ENCODE measurements around the gene TMEM205. TPM values are rescaled to one million over a fixed set of nuclear protein-coding genes. Genes with fewer than 3 reads are reported as not detected.

TMEM205 gene
- 52.7 TPM for total RNA-seq

DNA sequence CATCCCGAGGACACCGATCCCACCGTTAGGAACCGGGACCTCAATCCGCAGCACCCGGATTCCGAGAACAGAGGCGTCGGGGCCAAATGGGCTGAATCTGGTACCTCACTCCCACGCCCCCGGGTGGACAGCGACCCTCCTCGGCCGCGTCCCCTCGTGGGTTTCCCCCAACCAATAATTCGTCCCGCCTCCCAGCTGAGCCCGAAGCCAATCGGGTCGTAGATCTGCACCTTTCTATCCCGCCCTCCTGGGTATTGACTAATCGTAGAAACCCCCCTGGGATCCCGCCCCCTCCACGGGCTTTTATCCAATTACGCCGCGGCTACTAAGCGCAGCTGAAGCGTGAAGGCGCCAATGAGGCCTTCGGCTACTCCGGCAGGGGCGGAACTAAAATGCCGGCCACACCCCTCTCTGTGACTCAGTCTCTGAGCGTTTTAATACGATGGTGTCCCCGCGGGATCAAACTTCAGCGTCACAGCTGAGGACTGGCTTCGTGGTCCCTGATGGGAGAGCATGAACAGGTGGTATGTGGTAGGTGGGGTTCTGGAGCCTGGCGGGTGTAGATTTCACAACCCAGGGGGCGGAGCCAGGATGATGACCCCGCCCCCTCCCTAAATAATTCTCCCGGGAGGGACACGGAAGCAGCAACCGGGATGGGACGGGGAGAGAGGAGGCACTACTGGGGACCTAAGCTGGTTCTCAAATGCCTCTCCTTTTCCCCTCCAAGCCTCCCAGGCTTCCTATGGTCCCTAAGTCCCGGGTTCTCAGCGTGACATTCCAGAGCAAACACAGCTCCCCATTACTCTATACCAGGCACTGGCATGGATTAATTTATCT lies at the start of gene TMEM205, which contains the start of gene CCDC159:
Gene TMEM205, minus strand, starts transcription at position 165 of the 837 bp plus-strand sequence. CDS start 649 bp downstream, outside the sequence.
Gene CCDC159, plus strand, starts transcription at position 416 of the 837 bp plus-strand sequence. Its CDS starts 88 bp downstream, at position 504.
- Histone ChIP-seq H3K36me3 (ENCODE audit: control insufficient read depth in 3 of 3, insufficient read depth in 3 of 3, low read length in 3 of 3) (peaks cover 6 to 13% (median 9%) of the 10 kb centered on the region in 3 donors), H3K4me1 (ENCODE audit: control insufficient read depth in 3 of 3, insufficient read depth in 3 of 3, low read length in 3 of 3) (peaks cover 19 to 23% (median 21%) of the 10 kb centered on the region in 3 donors)

GRCh38 chr19:11390933-11391680 lies 45.0 kb upstream of the TMEM205 start:
- Histone ChIP-seq H3K4me1 (ENCODE audit: control insufficient read depth in 3 of 3, insufficient read depth in 3 of 3, low read length in 3 of 3) (no peaks in the 10 kb centered on the region), H3K36me3 (ENCODE audit: control insufficient read depth in 3 of 3, insufficient read depth in 3 of 3, low read length in 3 of 3) (no peaks in the 10 kb centered on the region), H3K4me3 (ENCODE audit: low read length in 3 of 3) (no peak overlapping the region), H3K9me3 (ENCODE audit: control insufficient read depth in 3 of 3, low read length in 3 of 3) (peaks cover 0 to 2% (median 0%) of the 10 kb centered on the region in 3 donors), H3K27me3 (ENCODE audit: control insufficient read depth in 3 of 3, insufficient read depth in 3 of 3, low read length in 3 of 3) (peaks cover 3 to 8% (median 8%) of the 10 kb centered on the region in 3 donors), H3K9ac (ENCODE audit: low read depth in 1 of 3, low read length in 3 of 3) (no peak overlapping the region), H3K27ac (ENCODE audit: low read depth, low read length) (no peak overlapping the region)

More for the DNA sequence above, at the start of gene TMEM205, which contains the start of gene CCDC159:
- peaks cover 0 to 2% (median 1%) of the 10 kb centered on the region in 3 donors for H3K9me3 ChIP-seq (ENCODE audit: control insufficient read depth in 3 of 3, low read length in 3 of 3)
- peak within 1 kb of the TSS; percentile 85 for H3K27ac ChIP-seq (ENCODE audit: low read depth, low read length)
- H3K27me3 ChIP-seq (ENCODE audit: control insufficient read depth in 3 of 3, insufficient read depth in 3 of 3, low read length in 3 of 3) = no peaks in the 10 kb centered on the region
- peak within 1 kb of the TSS; percentile 80 to 94 (median 94) for H3K9ac ChIP-seq (ENCODE audit: low read depth in 1 of 3, low read length in 3 of 3)
- H3K4me3 ChIP-seq (ENCODE audit: low read length in 3 of 3) = peak within 1 kb of the TSS; percentile 93 to 96 (median 95)

DNA sequence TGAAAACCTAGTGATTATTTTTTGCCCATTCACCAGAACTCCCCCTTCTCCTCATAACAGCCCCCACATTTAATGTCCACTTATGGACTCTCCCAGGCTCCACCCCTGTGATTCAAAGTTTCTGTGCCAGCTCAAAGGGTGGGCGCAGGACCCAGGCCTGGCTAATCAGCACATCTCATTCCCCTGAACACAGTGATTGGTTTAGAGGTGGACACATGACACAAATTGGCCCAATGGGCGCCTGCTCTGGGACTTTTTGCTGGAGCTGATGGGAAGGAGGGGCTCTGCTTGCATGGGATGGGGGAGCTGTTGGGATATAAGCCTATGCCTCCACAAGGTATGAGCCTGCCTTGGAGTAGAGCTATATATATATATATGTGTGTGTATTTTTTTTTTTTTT lies 44.3 kb upstream of the TMEM205 start:
- Histone ChIP-seq H3K27me3 (ENCODE audit: control insufficient read depth in 3 of 3, insufficient read depth in 3 of 3, low read length in 3 of 3) (peaks cover 3 to 8% (median 8%) of the 10 kb centered on the region in 3 donors), H3K4me1 (ENCODE audit: control insufficient read depth in 3 of 3, insufficient read depth in 3 of 3, low read length in 3 of 3) (no peaks in the 10 kb centered on the region), H3K27ac (ENCODE audit: low read depth, low read length) (no peak overlapping the region), H3K9me3 (ENCODE audit: control insufficient read depth in 3 of 3, low read length in 3 of 3) (peaks cover 0 to 2% (median 0%) of the 10 kb centered on the region in 3 donors), H3K4me3 (ENCODE audit: low read length in 3 of 3) (no peak overlapping the region), H3K9ac (ENCODE audit: low read depth in 1 of 3, low read length in 3 of 3) (no peak overlapping the region), H3K36me3 (ENCODE audit: control insufficient read depth in 3 of 3, insufficient read depth in 3 of 3, low read length in 3 of 3) (no peaks in the 10 kb centered on the region)

- Histone ChIP-seq H3K27ac (ENCODE audit: low read depth, low read length) (no peak overlapping the region), H3K4me3 (ENCODE audit: low read length in 3 of 3) (no peak overlapping the region), H3K36me3 (ENCODE audit: control insufficient read depth in 3 of 3, insufficient read depth in 3 of 3, low read length in 3 of 3) (no peaks in the 10 kb centered on the region)
Measured at GRCh38 chr19:11387162-11388034, 41.3 kb upstream of the TMEM205 start.

DNA sequence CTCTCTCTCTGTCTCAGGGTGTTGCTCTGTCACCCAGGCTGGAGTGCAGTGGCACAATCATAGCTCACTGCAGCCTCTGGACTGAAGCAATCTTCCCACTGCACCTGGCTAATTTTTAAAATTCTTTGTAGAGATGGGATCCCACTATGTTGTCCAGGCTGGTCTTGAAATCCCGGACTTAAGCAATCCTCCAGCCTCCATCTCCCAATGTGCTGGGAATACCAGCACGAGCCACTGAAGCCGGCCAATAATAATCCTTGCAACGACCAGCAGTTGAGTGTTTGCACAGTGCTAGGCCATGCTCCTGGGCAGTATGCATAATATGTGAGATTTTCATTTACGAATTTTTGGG lies 38.7 kb upstream of the TMEM205 start:
- Histone ChIP-seq H3K36me3 (ENCODE audit: control insufficient read depth in 3 of 3, insufficient read depth in 3 of 3, low read length in 3 of 3) (no peaks in the 10 kb centered on the region), H3K9me3 (ENCODE audit: control insufficient read depth in 3 of 3, low read length in 3 of 3) (no peaks in the 10 kb centered on the region), H3K4me3 (ENCODE audit: low read length in 3 of 3) (no peak overlapping the region), H3K4me1 (ENCODE audit: control insufficient read depth in 3 of 3, insufficient read depth in 3 of 3, low read length in 3 of 3) (peaks cover 18 to 22% (median 21%) of the 10 kb centered on the region in 3 donors), H3K9ac (ENCODE audit: low read depth in 1 of 3, low read length in 3 of 3) (no peak overlapping the region), H3K27ac (ENCODE audit: low read depth, low read length) (no peak overlapping the region), H3K27me3 (ENCODE audit: control insufficient read depth in 3 of 3, insufficient read depth in 3 of 3, low read length in 3 of 3) (peaks cover 18 to 30% (median 23%) of the 10 kb centered on the region in 3 donors)

More at GRCh38 chr19:11387162-11388034, 41.3 kb upstream of the TMEM205 start:
- peaks cover 0 to 4% (median 2%) of the 10 kb centered on the region in 3 donors for H3K4me1 ChIP-seq (ENCODE audit: control insufficient read depth in 3 of 3, insufficient read depth in 3 of 3, low read length in 3 of 3)
- H3K9me3 ChIP-seq (ENCODE audit: control insufficient read depth in 3 of 3, low read length in 3 of 3) = peaks cover 0 to 2% (median 0%) of the 10 kb centered on the region in 3 donors
- H3K27me3 ChIP-seq (ENCODE audit: control insufficient read depth in 3 of 3, insufficient read depth in 3 of 3, low read length in 3 of 3) = peaks cover 10 to 20% (median 15%) of the 10 kb centered on the region in 3 donors
- no peak overlapping the region for H3K9ac ChIP-seq (ENCODE audit: low read depth in 1 of 3, low read length in 3 of 3)

GRCh38 chr19:11383706-11384048 lies 37.6 kb upstream of the TMEM205 start:
- H3K27ac ChIP-seq (ENCODE audit: low read depth, low read length) = no peak overlapping the region

GRCh38 chr19:11382898-11383705 lies 37.0 kb upstream of the TMEM205 start:
- no peaks in the 10 kb centered on the region for H3K9me3 ChIP-seq (ENCODE audit: control insufficient read depth in 3 of 3, low read length in 3 of 3)
- no peak overlapping the region for H3K9ac ChIP-seq (ENCODE audit: low read depth in 1 of 3, low read length in 3 of 3)
- H3K27me3 ChIP-seq (ENCODE audit: control insufficient read depth in 3 of 3, insufficient read depth in 3 of 3, low read length in 3 of 3) = peaks cover 18 to 30% (median 23%) of the 10 kb centered on the region in 3 donors
- H3K36me3 ChIP-seq (ENCODE audit: control insufficient read depth in 3 of 3, insufficient read depth in 3 of 3, low read length in 3 of 3) = peaks cover under 1 to 5% (median 4%) of the 10 kb centered on the region in 3 donors
- H3K27ac ChIP-seq (ENCODE audit: low read depth, low read length) = no peak overlapping the region
- peak overlapping the region in 1 of 3 donors; percentile 43 for H3K4me3 ChIP-seq (ENCODE audit: low read length in 3 of 3)
- peaks cover 18 to 28% (median 22%) of the 10 kb centered on the region in 3 donors for H3K4me1 ChIP-seq (ENCODE audit: control insufficient read depth in 3 of 3, insufficient read depth in 3 of 3, low read length in 3 of 3)

More at GRCh38 chr19:11383706-11384048, 37.6 kb upstream of the TMEM205 start:
- Histone ChIP-seq H3K9ac (ENCODE audit: low read depth in 1 of 3, low read length in 3 of 3) (no peak overlapping the region), H3K4me3 (ENCODE audit: low read length in 3 of 3) (no peak overlapping the region), H3K9me3 (ENCODE audit: control insufficient read depth in 3 of 3, low read length in 3 of 3) (no peaks in the 10 kb centered on the region), H3K27me3 (ENCODE audit: control insufficient read depth in 3 of 3, insufficient read depth in 3 of 3, low read length in 3 of 3) (peaks cover 18 to 30% (median 23%) of the 10 kb centered on the region in 3 donors), H3K36me3 (ENCODE audit: control insufficient read depth in 3 of 3, insufficient read depth in 3 of 3, low read length in 3 of 3) (no peaks in the 10 kb centered on the region), H3K4me1 (ENCODE audit: control insufficient read depth in 3 of 3, insufficient read depth in 3 of 3, low read length in 3 of 3) (peaks cover 18 to 22% (median 22%) of the 10 kb centered on the region in 3 donors)

DNA sequence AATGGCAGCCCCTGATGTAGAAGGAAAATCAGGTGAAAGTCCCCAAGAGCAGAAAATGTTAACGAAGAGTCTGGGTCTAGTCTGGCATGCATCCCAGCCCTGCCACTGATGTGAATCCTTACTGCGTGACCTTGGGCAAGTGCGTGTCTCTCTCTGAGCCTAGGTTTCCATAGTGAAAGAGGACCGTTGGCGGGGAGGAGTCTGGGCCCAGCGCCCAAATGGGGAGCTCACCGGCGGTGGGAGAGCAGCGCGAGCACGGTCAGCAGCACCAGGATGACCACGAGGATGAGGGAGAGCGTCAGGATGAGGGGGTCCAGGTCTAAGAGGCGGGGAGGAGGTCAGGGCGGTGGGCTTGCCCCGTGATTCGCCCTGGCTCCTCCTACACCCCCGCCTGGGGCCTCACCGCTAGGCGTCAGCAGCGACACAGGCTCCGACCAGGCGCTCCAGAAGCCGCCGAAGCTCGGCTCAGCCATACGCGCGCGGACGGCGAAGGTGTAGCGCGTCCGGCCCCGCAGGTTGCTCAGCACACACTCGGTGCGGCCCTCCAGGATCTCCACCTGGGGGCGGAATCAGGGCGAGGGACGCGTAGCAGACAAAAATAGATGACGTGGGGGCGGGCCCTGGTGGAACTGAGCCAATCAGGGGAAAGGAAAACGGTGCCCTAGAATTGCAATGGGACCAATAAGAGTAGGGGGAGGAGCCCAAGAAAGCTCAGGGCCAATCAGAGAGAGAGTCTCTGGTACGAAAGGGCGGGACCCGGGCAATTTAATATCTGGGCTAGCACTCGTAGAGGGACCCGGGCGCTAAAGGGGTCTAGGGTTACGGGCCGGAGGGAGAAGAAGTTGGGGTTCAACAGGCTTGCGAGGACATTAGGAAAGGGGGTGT lies 34.8 kb upstream of the TMEM205 start:
- Histone ChIP-seq H3K27me3 (ENCODE audit: control insufficient read depth in 3 of 3, insufficient read depth in 3 of 3, low read length in 3 of 3) (peaks cover 18 to 30% (median 23%) of the 10 kb centered on the region in 3 donors), H3K4me1 (ENCODE audit: control insufficient read depth in 3 of 3, insufficient read depth in 3 of 3, low read length in 3 of 3) (peaks cover 27 to 40% (median 30%) of the 10 kb centered on the region in 3 donors), H3K4me3 (ENCODE audit: low read length in 3 of 3) (peak overlapping the region; percentile 82 to 89 (median 88)), H3K9ac (ENCODE audit: low read depth in 1 of 3, low read length in 3 of 3) (peak overlapping the region; percentile 80 to 92 (median 83)), H3K36me3 (ENCODE audit: control insufficient read depth in 3 of 3, insufficient read depth in 3 of 3, low read length in 3 of 3) (peaks cover 3 to 6% (median 4%) of the 10 kb centered on the region in 3 donors), H3K27ac (ENCODE audit: low read depth, low read length) (peak overlapping the region; percentile 79), H3K9me3 (ENCODE audit: control insufficient read depth in 3 of 3, low read length in 3 of 3) (no peaks in the 10 kb centered on the region)
